IPS-15b (cell line): ENCODE results near the gene GPX3.

Experiments used
- H3K27me3 ChIP-seq: one replicate; pipeline ENCODE4 v1.6.1; 2013; ENCODE audit warnings: low read length; ENCODE audit not compliant: control insufficient read depth, insufficient read depth
- H3K36me3 ChIP-seq: one replicate; pipeline ENCODE4 v1.6.1; 2013; ENCODE audit warnings: low read length; ENCODE audit not compliant: control insufficient read depth, insufficient read depth
- H3K4me1 ChIP-seq: one replicate; pipeline ENCODE4 v1.6.1; 2013; ENCODE audit warnings: mild to moderate bottlenecking, low read length; ENCODE audit not compliant: control insufficient read depth, insufficient read depth
- H3K4me3 ChIP-seq: one replicate; pipeline ENCODE4 v1.5.1; 2013; ENCODE audit warnings: low read depth, low read length
- H3K9ac ChIP-seq: one replicate; pipeline ENCODE4 v1.6.1; 2013; ENCODE audit warnings: low read depth, mild to moderate bottlenecking, low read length
- H3K9me3 ChIP-seq: one replicate; pipeline ENCODE4 v1.6.1; 2013; ENCODE audit warnings: mild to moderate bottlenecking, low read length; ENCODE audit not compliant: control insufficient read depth, insufficient read depth

GPX3 gene

DNA sequence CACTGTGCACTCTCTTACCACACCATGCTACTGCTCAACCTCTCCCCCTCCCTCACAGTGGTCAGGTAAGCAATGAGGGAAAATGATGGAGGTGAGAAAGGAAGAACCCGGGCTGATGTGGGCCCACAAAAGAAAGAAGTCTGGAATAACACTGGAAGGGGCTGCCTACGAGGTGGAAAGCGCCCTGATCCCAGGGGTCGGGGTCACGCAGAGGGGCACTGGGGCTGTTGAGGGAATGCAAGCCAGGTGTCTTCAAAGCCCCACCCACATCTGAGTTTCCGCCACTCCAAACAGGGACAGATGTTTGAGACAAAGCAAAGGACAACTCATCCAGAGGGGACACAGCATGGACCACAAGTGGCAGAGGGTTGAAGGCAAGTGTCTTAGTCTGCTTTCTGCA, 56.2 kb downstream of the GPX3 start:
- no peaks in the 10 kb centered on the region for H3K9me3 ChIP-seq
- no peak overlapping the region for H3K9ac ChIP-seq
- no peaks in the 10 kb centered on the region for H3K36me3 ChIP-seq
- no peak overlapping the region for H3K4me3 ChIP-seq
- H3K27me3 ChIP-seq = peaks cover 4% of the 10 kb centered on the region
- H3K4me1 ChIP-seq = peaks cover 5% of the 10 kb centered on the region

DNA sequence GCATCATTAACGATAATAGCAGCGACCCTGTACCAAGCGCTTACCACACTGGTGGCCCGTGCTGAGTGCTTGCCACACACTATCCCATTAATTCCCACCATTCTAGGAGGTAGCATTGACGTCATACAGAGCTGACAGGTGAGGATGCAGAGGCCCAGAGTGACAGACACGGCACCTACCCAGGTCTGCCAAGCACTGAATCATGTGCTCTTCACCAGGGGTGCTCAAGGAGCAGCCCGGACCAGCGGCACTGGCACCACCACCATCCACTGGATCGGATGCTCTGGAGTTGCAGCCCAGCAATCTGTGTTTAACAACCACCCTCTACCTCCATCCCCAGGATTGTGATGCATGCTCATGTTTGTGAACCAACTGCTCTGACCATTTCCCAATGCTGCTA, 57.0 kb downstream of the GPX3 start:
- Histone ChIP-seq H3K9me3 (no peaks in the 10 kb centered on the region), H3K36me3 (no peaks in the 10 kb centered on the region), H3K4me3 (no peak overlapping the region), H3K9ac (no peak overlapping the region), H3K4me1 (peaks cover 5% of the 10 kb centered on the region), H3K27me3 (peaks cover 4% of the 10 kb centered on the region)

DNA sequence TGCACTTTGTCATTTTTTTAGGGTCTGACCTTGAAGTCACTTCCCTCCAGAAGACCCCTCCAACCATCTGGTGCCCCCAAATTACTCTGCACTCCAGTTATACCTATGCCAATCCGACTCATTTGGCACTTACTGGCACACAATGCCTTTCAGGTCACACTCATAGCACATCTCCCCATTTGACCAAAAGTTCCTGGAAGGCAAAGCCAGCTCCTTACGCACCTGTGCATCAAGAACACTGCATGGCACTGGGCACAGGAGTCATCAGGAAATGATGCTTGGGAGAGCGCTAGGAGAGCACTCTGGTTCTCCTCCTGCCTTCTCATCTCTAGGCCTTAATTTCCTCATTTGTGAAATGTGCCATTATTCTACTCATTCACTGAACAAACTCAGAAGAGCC, 57.6 kb downstream of the GPX3 start:
- H3K9ac ChIP-seq = no peak overlapping the region
- no peak overlapping the region for H3K4me3 ChIP-seq
- H3K36me3 ChIP-seq = no peaks in the 10 kb centered on the region
- H3K27me3 ChIP-seq = peaks cover 4% of the 10 kb centered on the region
- peaks cover 5% of the 10 kb centered on the region for H3K4me1 ChIP-seq
- H3K9me3 ChIP-seq = no peaks in the 10 kb centered on the region
